Left ventricle myocardium inferior (tissue), 1 donor: ENCODE results near the gene SUSD1. TPM values are rescaled to one million over a fixed set of nuclear protein-coding genes. Genes with fewer than 3 reads are reported as not detected.

Experiments used
- DNase-seq: peaks from one replicate; pipeline ENCODE4 v3.0.0-alpha.2; 2020
- H3K27ac ChIP-seq: fragments of 200-600 bp; replicated peaks from 2 replicates; pipeline ENCODE4 v1.8.0; 2021
- H3K27me3 ChIP-seq: fragments of 200-600 bp; 2 replicates; pipeline ENCODE4 v1.8.0; 2021; ENCODE audit warnings: low read depth
- H3K36me3 ChIP-seq: fragments of 200-600 bp; 2 replicates; pipeline ENCODE4 v1.8.0; 2021
- H3K4me1 ChIP-seq: fragments of 200-600 bp; 2 replicates; pipeline ENCODE4 v1.8.0; 2021
- H3K4me3 ChIP-seq: fragments of 200-600 bp; 2 replicates; pipeline ENCODE4 v1.8.0; 2021; ENCODE audit warnings: mild to moderate bottlenecking, moderate library complexity
- H3K9me3 ChIP-seq: fragments of 200-600 bp; replicated peaks from 2 replicates; pipeline ENCODE4 v1.8.0; 2021
- CTCF ChIP-seq: fragments of 200-600 bp; IDR thresholded peaks from 2 replicates; pipeline ENCODE4 v1.8.0; 2021; ENCODE audit warnings: antibody characterized with exemption, mild to moderate bottlenecking, borderline replicate concordance
- intact Hi-C: fragments of 100-400 bp; cut with micrococcal nuclease; formaldehyde crosslinking; loops from one replicate; pipeline ENCODE4 v1.11.0; 2022
- total RNA-seq: library from RNA; stranded (reverse); fragmentation: NEBNext Ultra II Directional; extraction: Animal tissue kit (Norgen Biotek cat#: 25700); gene quantifications from one replicate; pipeline ENCODE4 v1.2.1, GENCODE V29; 2021
- donor health status: DM: no; HTN: yes; CAD: no; lungs with severe emphysema.

Gene SUSD1
- total RNA-seq, 1 donor from 2014 or later, result 5.1 TPM

DNA sequence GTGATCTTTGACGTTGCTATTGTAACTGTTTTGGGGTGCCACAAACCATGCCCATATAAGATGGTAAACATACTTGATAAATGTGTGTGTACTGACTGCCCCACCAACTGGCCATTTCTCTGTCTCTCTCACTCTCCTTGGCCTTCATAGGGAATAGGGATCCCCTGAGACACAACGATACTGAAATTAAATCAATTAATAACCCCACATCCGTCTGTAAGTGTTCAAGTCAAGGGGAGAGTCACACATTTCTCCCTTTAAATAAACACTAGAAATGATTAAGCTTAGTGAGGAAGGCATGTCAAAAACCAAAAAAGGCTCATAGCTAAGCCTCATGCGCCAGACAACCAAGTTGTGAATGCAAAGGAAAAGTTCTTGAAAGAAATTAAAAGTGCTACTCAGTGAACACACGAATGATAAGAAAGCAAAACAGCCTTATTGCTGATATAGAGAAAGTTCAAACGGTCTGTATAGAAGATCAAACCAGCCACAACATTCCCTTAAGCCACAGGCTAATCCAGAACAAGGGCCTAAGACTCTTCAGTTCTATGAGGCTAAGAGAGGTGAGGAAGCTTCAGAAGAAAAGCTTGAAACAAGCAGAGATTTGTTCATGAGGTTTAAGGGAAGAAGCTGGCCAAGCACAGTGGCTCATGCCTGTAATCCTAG, 167.4 kb downstream of the SUSD1 start:
- no peak for TF ChIP-seq CTCF
- Histone ChIP-seq H3K9me3 (no peaks in the 10 kb centered on the region), H3K4me3 (no peak overlapping the region), H3K27me3 (no peaks in the 10 kb centered on the region), H3K36me3 (no peaks in the 10 kb centered on the region), H3K27ac (no peak overlapping the region), H3K4me1 (peaks cover 13% of the 10 kb centered on the region)
- DNase-seq, result no peak
- intact Hi-C loops, result no loop called here

DNA sequence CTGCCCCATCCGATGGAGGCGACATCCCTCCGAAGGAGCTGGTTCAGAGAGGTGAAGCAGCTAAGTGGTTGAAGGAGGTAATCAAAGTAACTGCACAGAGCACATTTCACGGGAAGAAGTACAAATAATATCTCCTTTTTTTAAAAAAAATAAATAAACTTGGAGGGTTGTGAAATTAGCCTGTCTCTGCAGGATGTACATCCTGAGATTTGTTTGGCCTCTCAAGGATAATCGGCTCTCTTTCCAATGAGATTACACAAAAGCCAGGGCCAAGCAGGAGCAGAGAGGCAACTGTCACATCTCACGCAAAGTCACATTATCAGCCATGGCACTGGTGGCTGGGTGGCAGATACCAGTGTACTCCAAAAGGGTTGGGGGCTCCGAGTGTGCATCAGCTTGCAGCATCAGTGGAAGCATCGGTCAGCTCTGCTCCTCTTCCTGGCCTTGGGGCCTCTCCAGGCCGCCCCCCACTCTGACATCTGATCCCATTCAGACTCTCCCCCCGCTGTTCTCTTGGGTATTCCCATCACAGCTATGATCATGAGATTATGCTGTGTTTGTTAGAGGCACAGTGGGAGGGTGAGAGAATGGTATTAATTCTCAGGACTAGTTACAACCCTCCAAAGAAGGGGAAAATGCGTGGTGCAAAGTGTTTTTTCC, 168.6 kb downstream of the SUSD1 start:
- Histone ChIP-seq H3K36me3 (no peaks in the 10 kb centered on the region), H3K9me3 (no peaks in the 10 kb centered on the region), H3K4me3 (no peak overlapping the region), H3K4me1 (peaks cover under 1% of the 10 kb centered on the region), H3K27ac (no peak overlapping the region), H3K27me3 (no peaks in the 10 kb centered on the region)
- DNase-seq, result no peak
- intact Hi-C loops, result no loop called here
- no peak for TF ChIP-seq CTCF

- no peak overlapping the region for H3K27ac ChIP-seq
- no peak overlapping the region for H3K4me3 ChIP-seq
Measured at GRCh38 chr9:112005939-112006338, 169.2 kb downstream of the SUSD1 start.

GRCh38 chr9:112003538-112003937, 171.6 kb downstream of the SUSD1 start:
- no peak for TF ChIP-seq CTCF
- H3K9me3 ChIP-seq, result no peaks in the 10 kb centered on the region
- intact Hi-C loops, result no loop called here
- DNase-seq, result no peak
- H3K4me3 ChIP-seq, result no peak overlapping the region
- H3K27ac ChIP-seq, result no peak overlapping the region
- H3K36me3 ChIP-seq, result no peaks in the 10 kb centered on the region
- no peaks in the 10 kb centered on the region for H3K4me1 ChIP-seq
- no peaks in the 10 kb centered on the region for H3K27me3 ChIP-seq

More at GRCh38 chr9:112005939-112006338, 169.2 kb downstream of the SUSD1 start:
- Histone ChIP-seq H3K4me1 (no peaks in the 10 kb centered on the region), H3K27me3 (no peaks in the 10 kb centered on the region), H3K36me3 (no peaks in the 10 kb centered on the region), H3K9me3 (no peaks in the 10 kb centered on the region)
- no peak for DNase-seq
- TF ChIP-seq CTCF, result no peak
- intact Hi-C loops, result no loop called here

DNA sequence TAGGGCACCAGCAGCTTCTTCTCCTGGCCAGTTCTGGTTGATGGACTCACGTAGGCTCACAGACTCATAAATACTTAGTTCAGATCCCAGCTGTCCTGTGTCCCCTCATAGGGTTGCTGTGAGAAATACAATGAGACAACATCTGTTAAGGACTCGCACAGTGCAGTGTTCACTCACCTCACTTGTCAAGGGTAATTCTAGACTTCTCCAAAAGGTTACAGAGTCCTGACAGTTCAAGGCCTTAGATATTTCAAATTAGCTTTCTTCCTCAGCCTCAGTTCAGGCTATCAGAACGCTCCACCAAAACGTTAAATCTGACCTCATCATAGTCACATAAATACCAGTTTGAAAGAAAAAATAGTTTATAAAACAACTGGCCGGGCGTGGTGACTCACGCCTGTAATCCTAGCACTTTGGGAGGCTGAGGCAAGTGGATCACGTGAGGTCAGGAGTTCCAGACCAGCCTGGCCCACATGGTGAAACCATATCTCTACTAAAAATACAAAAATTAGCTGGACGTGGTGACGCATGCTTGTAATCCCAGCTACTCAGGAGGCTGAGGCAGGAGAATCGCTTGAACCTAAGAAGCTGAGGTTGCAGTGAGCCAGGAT, 172.1 kb downstream of the SUSD1 start:
- no peak overlapping the region for H3K27ac ChIP-seq
- H3K4me1 ChIP-seq, result no peaks in the 10 kb centered on the region
- H3K9me3 ChIP-seq, result no peaks in the 10 kb centered on the region
- H3K36me3 ChIP-seq, result no peaks in the 10 kb centered on the region
- intact Hi-C loops, result no loop called here
- TF ChIP-seq CTCF, result no peak
- H3K27me3 ChIP-seq, result no peaks in the 10 kb centered on the region
- DNase-seq, result no peak
- H3K4me3 ChIP-seq, result no peak overlapping the region
